NCI-H69 (cell line): ENCODE data around the gene RAB37.
A peak's percentile ranks its signal among the peaks of the same experiment; 100 is the strongest.

Source experiments
- DNase-seq: peaks from one replicate; lab custom pipeline; 2025; lab: John Stamatoyannopoulos, UW

Gene RAB37

DNA sequence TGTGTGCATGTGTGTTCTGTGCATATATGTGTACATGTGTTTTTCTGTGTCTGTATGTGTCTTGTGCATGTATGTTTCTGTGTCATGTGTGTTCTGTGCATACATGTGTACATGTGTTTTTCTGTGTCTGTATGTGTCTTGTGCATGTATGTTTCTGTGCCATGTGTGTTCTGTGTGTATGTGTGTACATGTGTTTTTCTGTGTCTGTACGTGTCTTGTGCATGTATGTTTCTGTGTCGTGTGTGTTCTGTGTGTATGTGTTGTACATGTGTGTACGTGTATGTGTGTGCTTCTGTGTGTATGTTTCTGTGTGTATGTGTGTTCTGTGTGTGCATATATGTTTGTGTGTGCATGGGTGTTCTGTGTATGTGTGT lies 8.4 kb upstream of the RAB37 start:
- no peak for DNase-seq

DNA sequence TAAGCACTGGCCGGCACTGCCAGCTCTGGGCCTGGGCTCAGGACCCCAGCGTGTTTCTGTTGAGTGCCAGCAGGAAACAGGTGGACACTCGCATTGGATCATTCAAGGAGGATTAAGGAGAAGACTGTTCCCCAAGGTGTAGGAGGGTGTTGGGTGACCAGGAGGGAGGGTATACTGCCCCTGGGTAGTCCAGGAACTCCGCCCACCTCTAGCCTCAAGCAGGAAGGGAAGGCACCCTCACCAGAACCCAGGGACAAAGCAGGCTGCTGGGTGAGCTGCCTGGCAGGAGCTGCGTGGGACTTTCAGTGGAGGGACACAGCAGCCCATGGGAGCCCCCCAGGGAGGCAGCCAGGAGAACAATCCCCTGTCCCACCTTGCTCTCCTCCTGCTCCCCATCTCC lies 7.7 kb upstream of the RAB37 start:
- no peak for DNase-seq

DNA sequence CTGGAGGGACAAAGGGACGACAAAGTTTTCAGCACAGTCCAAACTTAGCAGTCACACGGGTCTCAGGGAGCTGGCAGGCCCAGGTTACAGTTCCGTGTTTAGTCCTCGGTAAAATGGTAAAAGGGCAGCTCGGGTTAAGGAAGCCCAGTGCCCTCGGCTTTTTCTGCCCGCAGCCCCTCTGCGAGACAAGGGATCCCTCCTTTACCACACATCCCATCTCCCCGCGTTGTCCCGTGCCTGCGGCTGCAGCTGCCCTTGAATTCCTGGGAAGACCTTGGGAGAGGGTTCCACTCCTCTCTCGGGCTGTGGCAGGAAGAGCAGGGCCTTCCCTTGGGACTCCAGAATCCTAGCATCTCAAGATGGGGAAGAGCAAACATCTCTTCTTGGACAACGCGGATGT lies 7.2 kb upstream of the RAB37 start:
- no peak for DNase-seq

DNA sequence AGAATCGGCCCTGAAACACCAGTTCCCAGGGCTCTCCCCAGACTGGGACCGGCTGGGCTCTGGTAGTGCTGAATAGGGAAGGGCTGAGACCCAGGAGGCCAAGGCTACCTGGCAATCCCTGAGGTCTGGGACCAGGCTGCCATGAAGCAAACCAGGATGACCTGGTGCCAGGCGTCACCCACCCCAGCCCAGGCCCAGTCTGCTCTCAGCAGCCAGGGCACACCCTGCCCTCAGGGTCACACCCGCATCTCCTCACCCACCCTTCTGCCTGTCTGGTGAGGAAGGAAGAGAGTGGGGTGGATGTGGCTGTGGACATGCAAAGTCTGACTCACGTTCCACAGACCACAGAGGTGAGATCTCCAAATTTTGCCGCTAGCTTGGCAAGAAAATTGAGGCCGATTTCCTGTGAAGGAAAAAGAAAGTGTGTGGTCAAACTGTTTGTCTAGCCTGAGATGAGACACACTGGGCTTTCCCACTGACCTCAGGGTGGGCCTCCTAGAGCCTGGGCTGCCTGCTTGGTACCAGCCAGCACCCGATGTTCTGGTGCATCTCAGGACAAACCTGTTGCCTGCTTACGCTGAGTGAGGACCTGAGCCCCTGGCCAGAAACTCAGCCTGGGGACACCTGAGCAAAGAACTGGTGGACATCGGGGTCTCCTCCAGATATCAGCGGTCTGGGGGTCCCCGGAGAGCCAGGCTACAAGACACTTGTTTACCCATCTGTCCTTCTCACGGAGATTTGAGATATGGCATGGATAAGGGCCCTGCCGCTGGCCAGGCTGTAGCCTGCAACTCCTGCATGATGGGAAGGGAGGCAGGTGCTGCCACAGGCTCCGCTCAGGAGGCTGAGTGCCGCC lies 6.3 kb upstream of the RAB37 start:
- no peak for DNase-seq

DNA sequence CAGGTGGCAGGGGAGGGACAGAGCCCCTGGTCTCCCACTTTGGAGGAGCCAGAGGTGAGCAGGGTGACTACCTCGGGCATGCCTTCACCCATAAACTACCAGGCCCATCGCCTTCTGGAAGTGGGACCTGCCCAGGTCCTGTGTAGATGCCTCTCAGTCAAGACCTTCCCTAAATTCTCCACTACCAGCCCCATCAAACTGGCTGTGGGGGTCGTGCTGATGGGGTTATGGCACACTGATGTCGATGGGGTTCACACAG lies 5.8 kb upstream of the RAB37 start:
- no peak for DNase-seq

DNA sequence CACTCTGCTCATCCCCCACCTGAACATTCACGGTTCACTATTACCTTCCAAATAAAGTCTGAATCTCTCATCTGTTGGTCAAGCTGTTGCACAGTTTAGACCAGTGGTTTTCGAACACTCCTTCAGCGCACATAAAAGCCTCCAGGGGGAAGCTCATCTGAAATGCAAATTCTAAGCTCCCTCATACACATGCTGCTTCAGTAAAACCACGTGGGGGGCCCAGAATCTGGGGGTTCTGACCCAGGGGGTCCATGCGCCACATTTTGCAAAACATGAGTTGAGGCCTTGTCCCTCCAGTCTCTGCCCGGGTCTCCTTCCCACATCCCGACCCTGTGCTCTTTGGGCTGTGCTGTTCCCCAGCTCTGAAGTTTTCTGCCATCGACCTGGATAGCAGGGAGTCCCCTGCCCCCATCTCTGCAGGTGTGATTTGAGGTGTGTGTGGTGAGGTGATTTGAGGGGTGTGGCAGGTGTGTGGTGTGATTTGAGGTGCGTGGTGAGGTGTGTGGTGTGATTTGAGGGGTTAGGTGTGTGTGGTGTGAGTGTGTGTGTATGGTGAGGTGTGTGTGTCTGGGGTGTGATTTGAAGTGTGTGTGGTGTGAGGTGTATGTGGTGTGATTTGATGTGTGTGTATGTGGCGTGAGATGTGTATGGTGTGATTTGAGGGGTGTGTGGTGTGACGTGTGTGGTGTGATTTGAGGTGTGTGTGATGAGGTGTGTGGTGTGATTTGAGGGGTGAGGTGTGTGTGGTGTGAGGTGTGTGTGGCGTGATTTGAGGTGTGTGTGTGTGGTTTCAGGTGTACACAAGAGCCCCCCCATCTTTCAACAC lies 4.8 kb upstream of the RAB37 start:
- no peak for DNase-seq

DNA sequence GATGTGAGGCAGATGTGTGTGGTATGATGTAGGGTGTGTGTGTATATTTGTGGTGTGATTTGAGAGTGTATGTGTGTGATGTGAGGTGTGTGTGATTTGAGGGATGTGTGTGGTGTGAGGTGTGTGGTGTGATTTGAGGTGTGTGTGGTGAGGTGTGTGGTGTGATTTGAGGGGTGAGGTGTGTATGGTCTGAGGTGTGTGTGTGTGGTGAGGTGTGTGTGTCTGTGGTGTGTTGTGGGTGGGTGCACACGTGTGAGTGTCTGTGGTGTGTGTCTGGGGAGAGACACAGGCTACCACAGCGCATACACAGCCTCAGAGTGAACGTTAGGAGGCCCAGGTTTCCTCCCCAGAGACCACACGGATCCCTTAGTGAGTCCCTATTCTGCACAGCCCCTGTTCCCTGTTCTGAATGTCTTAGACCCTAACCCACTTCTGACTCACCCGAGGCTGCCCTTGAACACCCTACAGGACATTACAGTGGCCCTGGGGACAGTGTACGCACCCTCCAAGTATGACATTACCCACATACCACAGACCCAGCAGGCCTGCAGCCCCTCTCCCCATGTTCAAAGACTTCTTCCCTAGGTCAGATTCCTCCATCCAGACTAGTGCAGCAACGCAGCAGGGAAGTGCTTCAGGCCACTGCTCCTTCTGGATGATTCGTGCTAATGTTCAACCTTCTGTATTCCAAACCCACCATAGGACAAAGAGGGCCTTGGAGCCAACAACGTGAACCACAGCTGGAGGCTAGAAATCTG lies 3.5 kb upstream of the RAB37 start:
- DNase-seq = no peak

DNA sequence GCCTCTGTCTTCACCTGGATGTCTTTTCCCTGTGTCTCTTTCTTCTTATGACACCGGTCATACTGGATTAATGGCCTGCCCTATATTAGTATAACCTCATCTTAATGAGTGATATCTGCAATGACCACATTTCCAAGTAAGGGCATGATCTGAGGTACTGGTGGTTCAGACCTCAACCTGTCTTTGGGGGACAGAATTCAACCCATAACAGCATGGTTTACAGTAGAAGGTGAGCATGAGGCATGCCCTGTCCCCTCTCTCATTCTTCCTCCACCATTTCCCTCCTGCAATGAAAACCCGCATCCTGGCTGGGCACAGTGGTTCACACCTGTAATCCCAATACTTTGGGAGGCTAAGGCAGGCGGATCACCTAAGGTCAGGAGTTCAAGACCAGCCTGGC lies 2.8 kb upstream of the RAB37 start:
- no peak for DNase-seq

DNA sequence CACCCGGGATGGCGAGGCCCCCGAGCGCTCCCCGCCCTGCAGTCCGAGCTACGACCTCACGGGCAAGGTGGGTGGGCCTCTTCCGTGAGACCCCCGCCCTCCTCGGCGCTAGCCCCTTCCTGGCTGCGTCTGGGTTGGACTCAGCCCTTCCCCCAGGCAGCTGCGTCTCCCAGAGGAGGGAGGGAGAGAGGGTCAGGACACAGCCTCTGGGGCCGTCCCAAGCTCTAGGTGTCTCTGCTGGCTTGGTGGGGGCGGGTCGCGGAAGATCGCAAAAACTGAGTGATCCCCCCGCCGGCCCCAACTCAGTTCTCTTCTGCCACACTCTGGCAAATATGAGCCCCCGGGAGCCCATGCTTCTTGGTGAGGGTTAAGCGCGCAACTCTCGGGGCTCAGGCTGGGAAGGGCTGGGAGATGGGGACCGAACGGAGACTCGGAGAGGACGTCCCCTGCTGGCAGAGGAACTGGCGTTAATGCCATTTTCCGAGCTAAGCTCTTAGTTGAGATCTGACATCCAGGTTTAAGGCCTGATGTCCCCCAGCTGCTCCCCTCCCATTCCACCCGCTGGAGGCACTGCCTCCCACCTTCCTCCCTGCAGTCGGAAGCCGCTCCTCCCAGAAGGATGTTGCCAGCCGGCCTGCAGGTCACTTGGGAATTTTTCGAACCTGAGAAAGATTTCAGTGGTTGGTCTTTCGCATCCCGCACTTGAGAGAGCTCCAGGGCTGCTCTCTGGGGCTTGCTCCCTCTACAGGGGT lies 419 bp downstream of the RAB37 start:
- DNase-seq = peak; percentile 40

DNA sequence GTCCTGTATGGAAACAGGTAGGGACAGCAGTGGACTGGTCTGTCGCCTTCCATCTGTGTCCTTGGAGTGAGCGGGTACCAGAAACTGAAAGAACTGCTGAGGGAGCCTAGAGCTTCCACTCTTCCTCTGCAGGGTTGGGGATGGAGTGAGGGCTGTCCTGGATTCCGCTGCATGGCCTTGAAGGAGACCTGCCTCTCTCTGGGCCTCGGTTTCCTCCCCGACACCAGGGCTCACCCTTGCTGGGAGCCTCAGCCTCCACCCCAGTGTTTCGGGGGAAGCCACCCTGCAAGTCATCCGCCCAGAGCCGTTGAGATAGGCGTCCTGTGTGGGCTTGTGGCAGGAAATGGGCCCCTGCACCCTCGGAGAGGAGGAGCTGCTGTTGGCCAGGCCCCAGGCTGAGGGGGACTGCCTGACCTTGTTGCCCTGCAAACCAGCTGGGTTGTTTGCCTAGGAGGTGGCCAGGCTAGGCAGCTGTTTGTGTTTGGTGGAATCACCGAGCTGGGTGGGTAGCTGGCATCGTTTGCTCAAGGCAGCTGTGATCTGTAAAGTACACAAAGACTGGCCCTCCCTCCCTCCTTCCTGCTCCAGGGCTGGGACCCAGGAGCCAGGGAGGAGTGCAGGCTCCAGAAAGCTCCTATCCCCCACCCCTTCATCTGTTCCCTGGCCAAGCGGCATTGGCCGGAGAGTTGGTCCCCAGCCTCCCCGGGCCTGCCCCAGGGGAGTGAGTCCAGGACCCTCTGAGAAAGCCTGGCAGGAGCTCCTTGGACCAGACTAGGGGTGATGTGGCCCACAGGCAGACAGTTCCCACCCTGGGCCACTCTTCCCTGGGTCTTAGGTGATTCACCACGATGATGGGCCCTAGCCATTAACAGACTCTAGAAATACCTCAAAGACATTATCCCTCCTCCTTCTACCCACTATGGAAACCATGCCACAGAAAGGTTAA lies 1.3 kb downstream of the RAB37 start:
- peak; percentile 83 for DNase-seq

DNA sequence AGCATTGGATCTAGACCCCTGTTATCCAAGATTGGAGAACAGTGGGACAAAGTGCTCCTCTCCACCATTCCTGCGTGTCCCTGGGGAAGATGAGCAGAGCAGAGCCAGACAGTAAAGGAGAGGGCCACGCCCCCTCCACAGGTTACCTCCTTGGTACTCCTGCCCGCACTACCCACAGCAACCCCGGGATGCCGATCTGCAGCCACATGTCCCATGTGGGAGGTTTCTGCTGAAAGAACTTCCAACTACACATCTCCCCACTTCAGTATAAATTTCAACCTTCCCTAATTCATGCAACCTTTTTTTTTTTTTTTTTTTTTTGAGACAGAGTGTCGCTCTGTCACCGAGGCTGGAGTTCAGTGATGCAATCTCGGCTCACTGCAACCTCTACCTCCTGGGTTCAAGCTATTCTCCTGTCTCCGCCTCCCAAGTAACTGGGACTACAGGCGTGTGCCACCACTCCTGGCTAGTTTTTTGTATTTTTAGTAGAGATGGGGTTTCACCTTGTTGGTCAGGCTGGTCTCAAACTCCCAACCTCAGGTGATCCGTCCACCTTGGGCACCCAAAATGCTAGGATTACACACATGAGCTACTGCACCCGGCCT lies 2.3 kb downstream of the RAB37 start:
- DNase-seq = peak; percentile 41

DNA sequence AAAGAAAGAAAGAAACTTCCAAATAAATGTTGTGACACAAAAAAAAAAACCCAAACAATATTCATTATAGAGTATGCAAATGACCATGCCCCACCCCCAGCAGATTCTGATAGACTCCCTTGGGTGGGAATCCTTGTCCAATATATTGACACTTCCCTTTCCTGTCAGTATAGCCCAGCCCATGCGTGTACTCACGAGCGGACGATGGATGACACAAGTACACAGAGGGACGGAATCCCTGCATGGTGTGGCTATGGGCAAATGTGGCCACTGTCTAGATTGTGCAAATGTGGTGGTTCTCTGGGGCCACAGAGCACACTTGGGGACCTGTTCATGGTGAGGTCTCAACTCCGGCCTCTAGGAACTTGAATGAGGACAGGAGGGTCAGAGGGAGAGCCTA lies 3.1 kb downstream of the RAB37 start:
- DNase-seq = no peak

DNA sequence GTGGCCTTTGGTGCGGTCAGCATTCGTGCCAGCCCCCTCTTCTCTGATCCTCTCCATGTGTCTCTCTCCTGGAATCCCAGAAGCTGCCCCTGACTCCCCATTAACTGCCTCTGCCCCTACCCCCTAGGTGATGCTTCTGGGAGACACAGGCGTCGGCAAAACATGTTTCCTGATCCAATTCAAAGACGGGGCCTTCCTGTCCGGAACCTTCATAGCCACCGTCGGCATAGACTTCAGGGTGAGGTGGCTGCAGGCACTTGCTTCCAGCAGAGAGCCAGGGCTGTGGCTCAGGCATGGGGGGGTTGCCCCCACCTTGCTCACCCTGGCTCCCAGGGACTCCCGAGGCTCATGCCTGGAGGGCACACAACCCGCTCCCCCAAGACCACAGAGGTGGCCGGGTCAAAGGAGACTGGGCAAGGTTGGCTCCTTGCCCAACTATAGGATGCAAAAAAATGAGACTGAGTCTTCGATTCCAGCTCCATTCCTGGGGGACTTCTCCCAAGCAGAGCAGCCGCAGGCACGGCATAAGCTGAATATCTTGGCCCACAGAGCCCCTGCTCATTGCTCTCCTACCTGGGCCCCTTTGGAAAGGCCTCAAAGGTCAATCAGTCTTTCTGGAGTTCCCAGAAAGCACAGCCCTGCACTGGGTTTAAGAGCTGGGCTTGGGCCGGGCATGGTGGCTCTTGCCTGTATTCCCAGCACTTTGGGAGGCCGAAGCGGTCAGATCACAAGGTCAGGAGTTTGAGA lies 3.8 kb downstream of the RAB37 start:
- DNase-seq = no peak

DNA sequence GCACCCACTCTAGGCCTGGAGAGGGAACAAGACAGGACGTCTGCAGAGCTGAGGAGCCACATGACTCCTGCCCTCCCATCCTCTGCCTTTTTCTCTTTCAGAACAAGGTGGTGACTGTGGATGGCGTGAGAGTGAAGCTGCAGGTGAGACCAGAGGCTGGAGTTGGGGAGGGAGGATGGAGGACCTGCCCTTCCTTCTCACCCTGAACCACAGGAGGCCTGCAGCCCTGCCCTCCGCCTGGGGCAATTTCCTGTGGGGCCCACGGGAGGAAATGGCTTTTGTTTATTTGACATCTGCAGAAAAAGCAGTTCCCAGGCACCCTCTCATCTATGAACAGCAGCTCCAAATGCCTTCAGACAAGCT lies 5.1 kb downstream of the RAB37 start:
- peak; percentile 74 for DNase-seq

DNA sequence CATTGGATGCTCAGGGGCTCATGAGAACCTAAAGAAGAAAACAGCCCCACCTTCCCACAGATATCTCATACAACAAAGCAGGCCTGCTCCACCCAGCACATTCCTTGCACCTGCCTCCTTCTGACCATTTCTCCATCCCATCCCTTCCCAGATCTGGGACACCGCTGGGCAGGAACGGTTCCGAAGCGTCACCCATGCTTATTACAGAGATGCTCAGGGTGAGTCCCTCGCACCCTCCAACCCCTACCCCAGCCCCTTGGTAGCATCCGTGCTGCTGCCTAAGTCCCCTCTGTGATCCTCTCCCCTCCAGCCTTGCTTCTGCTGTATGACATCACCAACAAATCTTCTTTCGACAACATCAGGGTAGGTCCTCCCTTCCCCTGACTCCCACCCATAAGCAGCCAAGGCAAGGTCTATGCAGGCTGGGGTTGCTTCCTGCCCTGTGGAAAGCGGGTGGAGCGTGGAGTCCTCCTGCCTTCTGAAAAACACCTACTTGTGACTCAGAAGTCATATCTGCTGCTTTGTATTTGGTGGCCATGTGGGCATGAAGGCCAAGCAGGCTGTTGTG lies 6.0 kb downstream of the RAB37 start:
- DNase-seq = no peak

DNA sequence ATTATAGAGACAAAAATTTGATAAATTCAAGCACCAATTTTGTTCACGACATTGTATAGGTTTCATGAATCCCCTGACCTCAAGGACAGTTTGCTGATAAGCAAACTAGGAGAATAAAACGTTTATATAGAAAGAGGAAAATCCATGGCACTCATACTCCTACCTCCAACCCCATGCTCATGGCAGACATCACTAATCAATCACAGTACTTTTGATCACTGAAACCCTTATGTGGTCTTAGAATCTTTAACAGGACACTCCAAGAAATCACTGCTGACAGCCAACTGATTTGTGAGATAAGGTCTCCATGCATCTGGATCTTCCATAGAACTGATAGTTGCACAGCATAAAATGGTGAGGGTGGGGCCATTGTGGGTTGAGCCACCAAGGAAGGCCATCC lies 6.7 kb downstream of the RAB37 start:
- DNase-seq = no peak

DNA sequence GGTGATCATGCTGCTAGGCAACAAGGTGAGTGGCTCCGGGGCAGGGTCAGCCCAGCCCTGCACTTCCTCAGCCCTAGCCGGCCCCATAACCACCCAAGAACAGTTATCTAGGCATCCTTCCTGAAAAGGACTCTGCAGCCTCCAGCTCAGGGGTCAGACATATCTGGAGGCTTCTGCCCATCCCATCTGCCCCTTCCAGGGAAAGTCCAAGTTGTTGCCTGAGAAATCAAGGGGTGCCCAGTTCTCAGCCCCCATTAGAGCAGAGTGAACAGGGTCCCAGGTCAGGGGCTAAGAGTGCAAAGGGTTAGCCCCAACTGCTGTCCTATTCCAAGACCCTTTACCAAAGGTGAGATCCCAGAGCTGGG lies 7.3 kb downstream of the RAB37 start:
- DNase-seq = no peak

DNA sequence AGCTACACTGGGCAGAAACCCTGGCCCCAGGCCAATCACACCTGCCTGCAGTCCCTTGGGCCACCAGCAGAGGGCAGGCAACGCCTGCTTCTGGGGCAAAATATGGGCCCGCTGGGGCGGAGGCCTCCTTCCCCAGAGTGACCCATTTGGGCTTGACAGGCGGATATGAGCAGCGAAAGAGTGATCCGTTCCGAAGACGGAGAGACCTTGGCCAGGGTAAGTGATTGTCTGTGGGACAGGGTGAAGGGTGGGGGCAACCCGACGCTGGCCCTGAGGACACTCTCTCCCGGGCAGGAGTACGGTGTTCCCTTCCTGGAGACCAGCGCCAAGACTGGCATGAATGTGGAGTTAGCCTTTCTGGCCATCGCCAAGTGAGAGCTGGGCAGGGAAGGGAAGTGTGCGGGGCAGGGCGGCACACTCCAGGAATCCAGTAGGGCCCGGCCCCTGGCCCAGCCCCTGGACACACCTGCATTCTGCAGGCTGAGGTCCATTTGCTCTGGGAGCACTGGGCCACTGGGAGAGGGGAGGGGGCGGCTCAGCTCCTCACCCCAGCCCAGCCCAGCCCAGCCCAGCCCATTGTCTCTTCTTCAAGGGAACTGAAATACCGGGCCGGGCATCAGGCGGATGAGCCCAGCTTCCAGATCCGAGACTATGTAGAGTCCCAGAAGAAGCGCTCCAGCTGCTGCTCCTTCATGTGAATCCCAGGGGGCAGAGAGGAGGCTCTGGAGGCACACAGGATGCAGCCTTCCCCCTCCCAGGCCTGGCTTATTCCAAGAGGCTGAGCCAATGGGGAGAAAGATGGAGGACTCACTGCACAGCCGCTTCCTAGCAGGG lies 7.9 kb downstream of the RAB37 start:
- DNase-seq = peak; percentile 65
